DMS 273 treated with DMSO at 0.1 percent for 48 hours (cell line): Measurements from ENCODE around the gene SNX2.
A peak's percentile ranks its signal among the peaks of the same experiment; 100 is the strongest.
"Not testable (repeated sequence)": the region's sequence is repeated elsewhere in the genome, so short reads cannot be mapped to it uniquely, and the experiment has no call there.

Experiments
- DNase-seq: peaks from one replicate; lab custom pipeline; 2025; lab: John Stamatoyannopoulos, UW

The SNX2 gene

DNA sequence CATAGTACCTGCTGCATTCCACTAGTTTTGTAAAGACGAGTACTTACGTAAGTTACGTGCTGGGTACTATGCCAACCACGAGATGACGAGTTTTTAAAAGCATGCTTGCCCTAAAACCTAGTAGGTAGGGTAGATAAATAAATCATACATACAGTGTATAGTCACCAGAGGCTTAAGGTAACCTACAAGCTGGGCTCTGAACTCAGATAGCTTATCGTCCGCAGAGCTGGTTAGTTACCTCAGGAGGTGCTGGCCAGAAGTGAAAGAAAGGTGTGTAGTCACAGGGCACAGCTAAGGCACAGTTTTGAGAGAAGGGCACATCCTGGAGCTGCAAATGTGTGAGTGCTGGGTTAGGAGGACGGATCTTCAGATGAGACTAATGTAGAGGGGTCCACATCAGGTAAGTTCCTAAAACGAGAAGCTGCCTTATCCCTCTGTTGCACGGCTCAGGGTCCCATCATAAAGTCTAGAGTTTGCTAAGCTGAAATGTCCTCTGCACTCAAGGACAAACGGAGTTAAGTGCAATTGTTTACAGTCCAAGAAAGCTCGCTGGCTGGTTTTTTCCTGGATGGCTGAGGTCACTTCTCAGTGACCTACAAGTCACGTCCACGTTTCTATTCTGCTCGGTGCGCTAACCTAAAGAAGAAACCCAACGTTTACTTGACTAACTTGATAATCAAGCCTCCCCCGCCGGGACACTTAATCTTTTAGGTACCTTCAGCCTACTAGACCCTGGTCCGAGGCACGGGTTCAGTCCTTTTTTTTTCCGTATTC lies 69.4 kb downstream of the SNX2 start:
- DNase-seq, result no peak

DNA sequence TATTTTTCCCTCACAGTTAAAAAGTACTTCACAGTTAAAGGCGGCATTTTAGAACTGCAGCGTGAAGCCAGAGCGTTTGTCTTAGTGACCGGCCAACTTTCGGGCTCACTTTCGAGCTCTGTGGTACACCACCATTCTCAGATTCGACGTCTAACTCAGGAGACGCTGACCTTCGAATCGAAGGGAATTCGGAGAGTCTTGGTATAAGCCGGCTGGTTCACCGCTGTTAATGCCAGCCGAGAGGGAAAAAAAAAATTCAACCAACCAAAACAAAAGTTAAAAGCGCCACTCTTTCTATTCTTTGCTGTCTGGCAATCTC lies 70.0 kb downstream of the SNX2 start:
- DNase-seq, result no peak

DNA sequence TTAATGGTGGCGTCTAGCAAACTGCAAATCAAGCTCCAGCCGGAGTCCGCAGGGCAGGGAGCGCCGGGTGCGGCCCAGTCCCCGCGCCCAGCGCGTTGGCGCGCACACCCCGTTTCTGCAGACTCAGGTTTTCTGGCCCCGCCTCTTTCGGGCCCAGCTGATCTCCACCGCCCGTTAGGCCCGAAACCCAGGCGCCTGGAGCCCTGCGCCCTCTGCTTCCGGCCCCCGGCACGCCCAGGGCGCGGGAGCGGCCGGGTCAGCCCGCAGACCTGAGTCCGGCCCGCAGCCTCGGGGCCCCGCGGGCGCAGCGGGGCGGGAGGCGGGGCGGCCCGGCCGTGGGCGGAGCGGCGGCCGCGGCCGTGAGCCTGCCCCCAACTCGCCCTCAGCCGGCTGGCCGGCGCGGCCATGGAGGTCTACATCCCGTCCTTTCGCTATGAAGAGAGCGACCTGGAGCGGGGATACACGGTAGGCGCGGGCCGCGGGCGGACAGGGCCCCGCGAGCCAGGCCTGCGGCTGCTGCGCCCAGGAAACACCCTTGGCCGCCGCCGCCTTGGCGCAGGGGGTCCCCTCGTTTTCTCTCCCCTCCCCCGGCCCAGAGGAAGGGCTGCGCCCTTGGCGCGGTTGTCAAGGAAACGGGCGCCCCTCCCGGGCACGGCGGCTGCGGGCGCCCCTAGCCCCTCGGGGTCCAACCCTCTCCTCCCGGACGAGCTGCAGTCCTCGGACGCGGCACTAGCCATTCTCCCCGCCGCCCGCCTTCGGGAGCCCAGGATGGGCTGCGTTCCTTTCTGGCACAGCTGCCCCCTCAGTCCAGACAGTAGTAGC lies 70.6 kb downstream of the SNX2 start, which contains the start of gene SNX24:
Gene SNX24 (plus strand): TSS at position 385 of the 822 bp plus-strand sequence. CDS start 21 bp downstream, at position 406.
- peak; percentile 60 for DNase-seq

DNA sequence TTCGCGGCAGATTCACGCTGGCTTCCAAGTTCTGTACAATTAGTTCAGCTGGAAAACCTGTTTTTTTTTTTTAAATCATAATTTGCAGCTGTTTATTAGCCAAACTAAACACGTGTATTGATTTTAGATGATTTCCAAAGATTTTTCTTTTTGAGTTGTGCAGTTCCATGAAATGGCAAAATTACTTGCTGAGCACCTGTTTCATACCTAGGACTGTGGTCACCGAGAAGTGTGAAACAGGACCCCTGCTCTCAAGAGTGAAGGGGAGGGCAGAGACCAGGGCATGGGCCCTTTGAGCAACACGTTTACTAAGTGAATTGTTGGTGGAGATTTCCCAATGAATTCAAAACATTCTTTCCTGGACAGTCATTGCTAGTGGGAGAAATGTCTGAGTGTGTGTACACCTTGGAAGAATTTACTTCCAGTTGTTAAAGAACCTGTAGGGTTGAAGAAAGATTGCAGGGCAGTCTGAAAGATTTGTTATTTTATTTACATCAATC lies 71.2 kb downstream of the SNX2 start:
- DNase-seq, result no peak

DNA sequence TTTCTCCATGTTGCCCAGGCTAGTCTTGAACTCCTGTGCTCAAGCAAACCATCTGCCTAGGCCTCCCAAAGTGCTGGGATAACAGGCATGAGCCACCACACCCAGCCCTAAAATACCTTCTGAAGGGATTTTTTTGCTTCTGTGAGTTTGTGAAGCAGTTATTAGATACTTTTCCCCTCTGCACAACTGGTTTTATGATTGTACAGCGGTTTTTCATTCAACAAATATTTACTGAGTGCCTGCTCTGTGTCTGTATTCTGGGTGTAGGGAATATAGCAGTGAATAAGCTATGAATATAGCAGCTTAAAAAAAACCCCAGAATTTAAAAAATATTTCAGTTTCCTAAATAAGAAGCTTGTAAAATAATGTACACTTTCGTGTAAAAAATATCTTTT lies 72.8 kb downstream of the SNX2 start:
- DNase-seq, result no peak

DNA sequence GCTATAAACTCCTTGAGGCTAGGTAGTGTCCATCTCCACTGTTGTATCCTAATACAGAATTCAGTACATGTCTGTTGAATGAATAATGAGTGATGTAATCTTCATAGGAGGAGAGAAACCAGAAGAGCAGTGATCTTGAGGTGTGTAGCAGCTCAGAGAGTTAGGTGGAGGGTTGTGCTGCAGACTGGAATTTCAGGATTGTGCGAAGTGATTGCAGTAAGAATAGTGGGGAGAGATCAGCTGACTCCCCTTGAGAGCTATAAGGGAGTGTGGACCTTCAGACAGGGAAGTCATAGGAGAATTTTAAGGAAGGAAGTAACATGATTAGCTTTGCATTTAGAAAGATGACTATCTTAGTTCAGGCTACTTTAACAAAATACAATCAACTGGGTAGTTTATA lies 74.9 kb downstream of the SNX2 start:
- no peak for DNase-seq

DNA sequence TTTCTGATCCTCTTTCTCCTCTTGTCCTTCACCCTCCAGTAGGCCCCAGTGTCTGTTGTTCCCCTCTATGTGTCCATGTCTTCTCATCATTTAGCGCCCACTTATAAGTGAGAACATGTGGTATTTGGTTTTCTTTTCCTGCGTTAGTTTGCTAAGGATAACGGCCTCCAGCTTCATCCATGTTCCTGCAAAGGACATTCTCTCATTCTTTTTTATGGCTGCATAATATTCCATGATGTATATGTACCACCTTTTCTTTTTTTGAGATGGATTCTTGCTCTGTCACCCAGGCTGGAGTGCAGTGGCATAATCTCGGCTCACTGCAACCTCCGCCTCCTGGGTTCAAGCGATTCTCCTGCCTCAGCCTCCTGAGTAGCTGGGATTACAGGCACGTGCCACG lies 82.7 kb downstream of the SNX2 start:
- not testable (repeated sequence) for DNase-seq

DNA sequence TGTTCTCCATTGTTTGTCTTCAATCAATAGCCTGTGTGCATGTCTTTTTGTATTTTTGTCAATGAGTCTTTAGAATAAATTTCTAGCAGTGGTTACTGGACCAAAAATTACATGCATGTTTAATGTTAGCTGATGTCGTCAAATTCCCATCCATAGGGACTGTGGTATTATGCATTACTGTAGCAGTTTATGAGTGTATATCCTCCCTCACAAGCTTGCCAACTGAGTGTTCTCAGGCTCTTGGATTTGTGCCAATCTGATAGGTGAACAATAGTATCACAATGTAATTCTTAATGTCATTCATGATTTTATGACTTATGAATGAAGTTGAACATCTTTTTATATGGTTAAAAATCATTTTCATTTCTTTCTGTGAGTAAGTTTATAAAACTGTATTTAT lies 83.6 kb downstream of the SNX2 start:
- DNase-seq, result no peak

DNA sequence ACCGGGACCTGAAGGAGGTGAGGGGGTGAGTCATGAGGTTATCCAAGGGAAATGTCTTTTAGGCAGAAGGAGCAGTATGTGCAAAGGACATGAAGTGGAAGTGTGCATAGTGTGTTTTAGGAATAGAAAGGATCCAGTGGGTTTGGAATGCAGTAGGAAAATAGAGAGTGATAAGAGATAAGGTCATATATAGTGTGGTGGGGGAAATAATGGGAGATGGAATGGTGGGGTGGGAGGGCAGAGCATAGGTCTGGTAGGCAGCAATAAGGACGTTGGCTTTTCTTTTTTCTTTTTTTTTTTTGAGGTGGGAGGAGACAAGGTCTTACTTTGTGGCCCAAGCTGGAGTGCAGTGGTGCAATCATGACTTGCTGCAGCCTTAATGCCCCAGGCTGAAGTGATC lies 88.4 kb downstream of the SNX2 start:
- DNase-seq, result no peak

DNA sequence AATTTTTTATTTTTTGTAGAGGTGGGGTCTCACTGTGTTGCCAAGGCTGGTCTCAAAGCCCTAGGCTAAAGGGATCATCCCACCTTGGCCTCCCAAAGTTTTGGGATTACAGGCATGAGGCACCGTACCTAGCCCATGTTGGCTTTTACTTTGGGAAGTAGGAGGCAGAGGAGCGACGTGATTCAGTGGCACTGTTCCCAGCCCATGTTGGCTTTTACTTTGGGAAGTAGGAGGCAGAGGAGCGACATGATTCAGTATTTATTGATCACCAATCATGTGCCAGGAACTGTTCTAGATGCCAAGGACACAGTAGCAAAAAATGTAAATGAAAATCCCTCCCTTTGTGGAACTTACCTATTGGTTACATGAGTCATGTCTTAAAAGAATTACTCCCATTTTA lies 88.8 kb downstream of the SNX2 start:
- no peak for DNase-seq

DNA sequence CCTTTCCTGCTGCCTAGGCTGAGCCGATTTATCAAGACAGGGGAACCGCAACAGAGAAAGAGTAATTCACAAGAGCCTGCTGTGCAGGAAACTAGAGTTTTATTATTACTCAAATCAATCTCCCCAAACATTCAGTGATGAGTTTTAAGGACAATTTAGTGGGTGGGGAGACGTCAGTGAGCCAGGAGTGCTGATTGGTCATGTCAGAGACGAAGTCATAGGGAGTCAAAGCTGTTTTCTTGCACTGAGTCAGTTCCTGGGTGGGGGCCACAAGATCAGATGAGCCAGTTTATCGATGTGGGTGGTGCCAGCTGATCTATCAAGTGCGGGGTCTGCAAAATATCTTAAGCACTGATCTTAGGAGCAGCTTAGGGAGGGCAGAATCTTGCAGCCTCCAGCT lies 89.5 kb downstream of the SNX2 start:
- DNase-seq, result no peak

DNA sequence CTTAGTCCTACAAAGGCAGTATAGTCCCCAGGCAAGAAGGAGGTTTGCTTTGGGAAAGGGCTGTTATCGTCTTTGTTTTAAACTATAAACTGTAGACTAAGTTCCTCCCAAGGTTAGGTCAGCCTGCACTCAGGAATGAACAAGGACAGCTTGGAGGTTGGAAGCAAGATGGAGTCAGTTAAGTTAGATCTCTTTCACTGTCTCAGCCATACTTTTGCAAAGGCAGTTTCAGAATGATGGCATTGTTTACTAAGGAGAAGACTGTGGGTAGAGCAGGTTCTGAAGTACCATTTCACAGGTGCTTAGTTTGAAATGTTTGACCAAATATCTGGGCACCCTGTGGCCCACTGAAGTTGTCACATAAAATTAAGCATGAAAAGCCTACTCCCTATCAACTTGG lies 90.0 kb downstream of the SNX2 start:
- no peak for DNase-seq

DNA sequence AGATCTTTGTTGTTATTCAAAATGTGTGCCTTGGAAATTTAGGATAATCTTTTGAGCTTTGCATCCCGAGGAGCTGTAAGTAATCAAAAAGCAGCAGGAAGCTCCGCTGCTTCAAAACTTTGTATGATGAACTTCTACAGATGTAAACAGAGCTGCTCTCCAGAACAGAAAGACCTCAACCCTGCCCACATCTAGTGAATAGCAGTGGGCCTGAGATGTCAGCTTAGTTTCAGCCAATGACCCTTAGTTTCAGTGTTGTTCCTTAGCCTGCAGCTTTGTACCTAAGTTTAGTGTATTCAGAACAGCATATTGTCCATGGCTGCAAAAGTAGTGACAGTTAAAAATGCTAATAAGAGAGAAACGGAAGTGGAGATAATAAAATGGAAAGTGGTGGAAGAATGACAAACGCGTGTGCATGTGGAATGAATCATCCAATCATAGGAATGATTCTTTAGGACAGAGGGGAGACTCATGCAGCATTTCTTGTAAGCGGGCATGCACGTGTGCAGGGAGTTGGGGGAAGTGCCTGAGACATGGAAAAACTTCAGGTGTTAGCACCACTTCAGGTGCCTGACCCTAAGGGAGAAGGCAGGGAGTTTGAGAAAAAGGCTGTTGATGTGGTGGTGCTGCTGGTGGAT lies 95.5 kb downstream of the SNX2 start:
- DNase-seq, result no peak

DNA sequence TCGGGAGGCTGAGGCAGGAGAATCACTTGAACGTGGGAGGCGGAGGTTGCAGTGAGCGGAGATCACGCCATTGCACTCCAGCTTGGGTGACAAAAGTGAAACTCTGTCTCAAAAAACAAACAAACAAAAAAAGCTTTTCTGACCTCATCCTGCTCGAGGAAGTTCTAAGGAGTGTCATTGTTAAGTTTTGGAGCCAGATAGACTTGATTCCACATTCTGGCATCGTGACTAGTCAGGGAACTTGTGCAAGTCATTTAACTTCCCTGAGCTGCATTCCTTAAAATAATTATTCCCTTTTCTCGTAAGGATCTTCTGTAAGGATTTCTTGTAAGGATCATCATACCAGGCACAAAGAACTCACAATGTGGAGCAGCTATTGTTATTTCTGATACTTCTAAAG lies 96.8 kb downstream of the SNX2 start:
- no peak for DNase-seq

DNA sequence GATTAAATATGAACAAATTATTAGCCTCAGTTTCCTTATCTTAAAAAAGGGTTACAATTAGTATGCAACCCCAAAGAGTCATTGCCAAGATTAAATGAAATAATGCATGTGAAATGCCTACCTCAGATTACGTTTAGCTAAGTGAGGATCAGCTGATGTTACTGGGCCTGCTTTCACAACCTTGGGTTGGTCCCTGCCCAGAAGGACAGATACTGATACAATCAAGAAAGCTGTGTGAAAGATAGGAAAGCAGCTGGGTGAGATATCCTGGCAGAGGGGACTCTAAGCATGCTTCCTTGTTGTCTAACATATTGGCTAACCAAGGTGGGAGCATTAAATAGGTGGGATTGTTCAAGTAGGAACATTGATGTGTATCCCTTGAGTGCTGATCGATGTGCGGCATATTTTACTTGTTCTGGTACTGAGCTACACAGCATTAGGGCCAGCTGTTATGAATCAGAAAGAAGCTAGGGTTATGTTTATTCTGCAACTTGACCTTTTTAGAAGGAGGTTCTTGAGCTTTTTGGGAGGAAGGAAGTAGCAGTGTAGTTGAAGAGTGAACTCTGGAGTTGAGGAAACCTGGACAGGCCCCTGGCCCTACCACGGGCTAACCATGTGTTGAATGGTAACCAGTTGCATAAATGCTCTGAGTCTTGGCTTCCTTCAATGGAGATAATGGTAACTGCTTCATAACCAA lies 99.4 kb downstream of the SNX2 start:
- no peak for DNase-seq

DNA sequence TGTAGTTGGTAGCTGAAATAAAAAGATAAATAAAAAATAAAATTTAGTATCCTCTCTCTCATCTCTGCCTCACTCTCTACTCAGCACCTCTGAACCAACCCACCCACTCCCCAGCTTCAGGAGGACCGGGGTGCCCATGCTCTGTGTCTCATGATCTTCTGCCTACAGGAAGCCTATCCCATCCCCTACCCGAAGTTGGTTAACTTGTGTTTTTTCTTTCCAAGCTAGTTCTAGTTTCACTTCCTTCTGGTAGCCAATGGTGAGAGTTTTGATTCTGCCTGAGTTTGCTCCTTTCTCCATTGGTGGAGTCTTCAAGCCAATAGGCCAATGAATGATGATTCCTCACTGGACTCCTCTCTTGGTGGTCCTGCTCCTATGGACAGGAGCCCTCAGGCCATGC lies 102.6 kb downstream of the SNX2 start:
- no peak for DNase-seq

DNA sequence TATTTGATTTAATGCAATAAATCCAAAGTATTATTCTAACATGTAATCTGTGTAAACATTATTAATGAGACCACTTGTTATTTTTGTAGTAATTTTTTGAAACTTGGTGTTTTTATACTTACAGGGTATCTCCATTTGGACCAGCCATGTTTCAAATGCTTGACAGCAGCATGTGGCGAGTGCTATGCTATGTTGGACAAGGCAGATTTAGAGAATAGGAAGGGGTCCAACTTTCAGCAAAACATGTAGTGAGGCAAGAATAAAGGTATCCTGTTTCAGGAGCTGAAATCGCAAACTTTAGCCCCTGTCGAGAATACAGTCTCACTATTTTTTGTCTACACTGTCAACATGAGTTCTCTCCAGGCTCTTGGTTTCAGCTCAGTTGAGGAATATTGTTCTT lies 104.2 kb downstream of the SNX2 start:
- DNase-seq, result no peak
